PFSK-1 (cell line): ENCODE data around the gene FBN1.

Experiments used
- FOXP2 ChIP-seq: optimal IDR thresholded peaks from 2 replicates; pipeline ENCODE3; 2011; ENCODE audit warnings: borderline replicate concordance, control low read depth, inconsistent platforms; ENCODE audit not compliant: insufficient read depth; ENCODE audit errors: extremely low read length, extremely low read depth
- POLR2AphosphoS5 ChIP-seq: IDR thresholded peaks from 2 replicates; pipeline ENCODE4 v1.6.1; 2012; ENCODE audit warnings: low read depth, mild to moderate bottlenecking, control low read depth, low read length, moderate library complexity
- SIN3A ChIP-seq: IDR thresholded peaks from 2 replicates; pipeline ENCODE4 v1.6.1; 2012; ENCODE audit warnings: mild to moderate bottlenecking, low read length, moderate library complexity, borderline replicate concordance; ENCODE audit not compliant: insufficient read depth
- TAF1 ChIP-seq: IDR thresholded peaks from 2 replicates; pipeline ENCODE4 v1.6.1; 2012; ENCODE audit warnings: low read length, control low read depth, borderline replicate concordance; ENCODE audit not compliant: insufficient read depth
- TF ChIP-seq, protein P1 (sequence below), 2 experiments: IDR thresholded peaks; 2 replicates each; pipeline versions ENCODE4 v1.6.1 to v1.8.0; 2011 to 2012; ENCODE audit warnings: low read depth in 2 of 2, low read length in 2 of 2, control low read depth in 1 of 2, inconsistent platforms in 1 of 2, mild to moderate bottlenecking in 1 of 2, moderate library complexity in 1 of 2; ENCODE audit not compliant: insufficient read depth in 1 of 2

Gene FBN1

GRCh38 chr15:48571510-48571909 is 74.0 kb downstream of the FBN1 start:
- TF ChIP-seq, protein P1, sequence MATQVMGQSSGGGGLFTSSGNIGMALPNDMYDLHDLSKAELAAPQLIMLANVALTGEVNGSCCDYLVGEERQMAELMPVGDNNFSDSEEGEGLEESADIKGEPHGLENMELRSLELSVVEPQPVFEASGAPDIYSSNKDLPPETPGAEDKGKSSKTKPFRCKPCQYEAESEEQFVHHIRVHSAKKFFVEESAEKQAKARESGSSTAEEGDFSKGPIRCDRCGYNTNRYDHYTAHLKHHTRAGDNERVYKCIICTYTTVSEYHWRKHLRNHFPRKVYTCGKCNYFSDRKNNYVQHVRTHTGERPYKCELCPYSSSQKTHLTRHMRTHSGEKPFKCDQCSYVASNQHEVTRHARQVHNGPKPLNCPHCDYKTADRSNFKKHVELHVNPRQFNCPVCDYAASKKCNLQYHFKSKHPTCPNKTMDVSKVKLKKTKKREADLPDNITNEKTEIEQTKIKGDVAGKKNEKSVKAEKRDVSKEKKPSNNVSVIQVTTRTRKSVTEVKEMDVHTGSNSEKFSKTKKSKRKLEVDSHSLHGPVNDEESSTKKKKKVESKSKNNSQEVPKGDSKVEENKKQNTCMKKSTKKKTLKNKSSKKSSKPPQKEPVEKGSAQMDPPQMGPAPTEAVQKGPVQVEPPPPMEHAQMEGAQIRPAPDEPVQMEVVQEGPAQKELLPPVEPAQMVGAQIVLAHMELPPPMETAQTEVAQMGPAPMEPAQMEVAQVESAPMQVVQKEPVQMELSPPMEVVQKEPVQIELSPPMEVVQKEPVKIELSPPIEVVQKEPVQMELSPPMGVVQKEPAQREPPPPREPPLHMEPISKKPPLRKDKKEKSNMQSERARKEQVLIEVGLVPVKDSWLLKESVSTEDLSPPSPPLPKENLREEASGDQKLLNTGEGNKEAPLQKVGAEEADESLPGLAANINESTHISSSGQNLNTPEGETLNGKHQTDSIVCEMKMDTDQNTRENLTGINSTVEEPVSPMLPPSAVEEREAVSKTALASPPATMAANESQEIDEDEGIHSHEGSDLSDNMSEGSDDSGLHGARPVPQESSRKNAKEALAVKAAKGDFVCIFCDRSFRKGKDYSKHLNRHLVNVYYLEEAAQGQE (IDR thresholded peaks at IDR 0.05; ENCODE audit: insufficient read depth in 1 of 2, low read depth in 2 of 2, low read length in 2 of 2), result no peak
- TF ChIP-seq TAF1 (no peak), FOXP2 (no peak), SIN3A (no peak), POLR2AphosphoS5 (no peak)

GRCh38 chr15:48570822-48571221 is 74.7 kb downstream of the FBN1 start:
- TF ChIP-seq, protein P1 (IDR thresholded peaks at IDR 0.05; ENCODE audit: insufficient read depth in 1 of 2, low read depth in 2 of 2, low read length in 2 of 2), result no peak
- TF ChIP-seq FOXP2 (no peak), POLR2AphosphoS5 (no peak), SIN3A (no peak), TAF1 (no peak)

DNA sequence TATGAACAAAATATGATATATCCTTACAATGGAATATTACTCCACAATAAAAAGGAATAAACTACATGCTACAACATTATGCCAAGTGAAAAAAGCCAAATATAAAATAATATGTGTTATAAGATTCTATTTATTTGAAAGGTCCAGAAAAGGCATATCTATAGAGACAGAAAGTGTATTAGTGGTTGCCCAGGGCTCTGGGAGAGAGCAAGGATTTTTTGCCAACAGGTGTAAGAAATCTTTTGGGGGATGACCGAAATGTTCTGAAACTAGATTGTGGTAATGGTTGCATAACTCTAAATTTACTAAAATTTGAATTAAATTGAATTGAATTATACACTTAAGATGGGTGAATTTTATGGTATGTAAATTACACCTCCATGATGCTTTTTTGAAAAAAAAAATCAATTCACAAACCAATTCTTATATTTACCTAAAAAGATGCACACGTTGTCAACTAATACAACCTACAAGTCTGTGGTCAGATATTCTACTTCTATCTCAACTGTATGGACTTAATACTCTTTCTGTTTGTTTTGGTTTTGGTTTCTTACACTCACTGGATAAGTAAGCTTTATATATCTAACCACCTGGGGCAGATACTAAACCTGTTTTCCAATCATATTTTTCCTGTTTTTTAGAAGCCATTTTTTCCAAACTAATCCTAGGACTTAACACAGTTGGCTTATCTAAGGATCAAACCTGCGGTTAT is 75.8 kb downstream of the FBN1 start:
- TF ChIP-seq SIN3A, result no peak
- TF ChIP-seq FOXP2, result no peak
- TF ChIP-seq, protein P1 (IDR thresholded peaks at IDR 0.05; ENCODE audit: insufficient read depth in 1 of 2, low read depth in 2 of 2, low read length in 2 of 2), result no peak
- TF ChIP-seq TAF1, result no peak
- no peak for TF ChIP-seq POLR2AphosphoS5

DNA sequence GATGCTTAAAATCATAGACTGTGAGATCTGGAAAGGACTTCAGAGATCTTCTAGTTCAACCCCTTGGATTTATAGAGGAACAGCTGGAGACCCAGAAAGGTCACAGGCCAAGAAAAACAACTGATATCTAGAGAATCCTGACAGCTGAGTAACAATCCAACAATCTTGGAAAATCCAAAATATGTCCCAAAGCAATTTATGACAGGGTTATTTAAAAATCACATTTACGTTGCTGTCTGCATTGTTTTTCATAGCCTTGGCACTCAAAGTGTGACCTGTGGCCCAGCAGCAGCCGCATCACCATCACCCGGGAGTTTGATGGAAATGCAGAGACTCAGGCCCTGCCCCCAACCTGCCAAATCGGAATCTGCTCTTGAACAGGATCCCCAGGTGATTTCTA is 78.8 kb downstream of the FBN1 start:
- TF ChIP-seq FOXP2, result no peak
- TF ChIP-seq SIN3A, result 0 out of 2 replicates have a peak, but pooled peaks have one; percentile 38
- no peak for TF ChIP-seq POLR2AphosphoS5

GRCh38 chr15:48565560-48566482 is 79.7 kb downstream of the FBN1 start:
- TF ChIP-seq FOXP2, result no peak
- TF ChIP-seq, protein P1 (IDR thresholded peaks at IDR 0.05; ENCODE audit: insufficient read depth in 1 of 2, low read depth in 2 of 2, low read length in 2 of 2), result no peak
- TF ChIP-seq SIN3A, result peak; percentile 60; the same call in 1 of the 2 replicates
- no peak for TF ChIP-seq TAF1
- no peak for TF ChIP-seq POLR2AphosphoS5
